Uterus (tissue), 4 donors: ENCODE results near the gene FUT8. TPM values are rescaled to one million over a fixed set of nuclear protein-coding genes. Genes with fewer than 3 reads are reported as not detected.

ENCODE experiments used
- DNase-seq, 2 donors: peaks; one replicate each; pipeline ENCODE4 v3.0.0-alpha.2; 2019 to 2020
- H3K27ac ChIP-seq, 2 donors: fragments of 200-600 bp; sonication (generic); 1 replicate in 1 of 2; 2 replicates in 1 of 2; pipeline ENCODE4 v1.5.1; 2016 to 2018
- H3K27me3 ChIP-seq, 2 donors: fragments of 200-600 bp; sonication (generic); one replicate each; pipeline ENCODE4 v1.5.1; 2018 to 2019; ENCODE audit warnings: control low read depth in 1 of 2
- H3K36me3 ChIP-seq, 2 donors: fragments of 200-600 bp; sonication (generic); one replicate each; pipeline ENCODE4 v1.5.1; 2019; ENCODE audit warnings: control low read depth in 1 of 2
- H3K4me1 ChIP-seq, 2 donors: fragments of 200-600 bp; sonication (generic); one replicate each; pipeline ENCODE4 v1.5.1; 2018 to 2019; ENCODE audit warnings: control low read depth in 1 of 2
- H3K4me3 ChIP-seq, 2 donors: fragments of 200-600 bp; sonication (generic); 1 replicate in 1 of 2; 2 replicates in 1 of 2; pipeline ENCODE4 v1.5.1; 2018 to 2019; ENCODE audit warnings: mild to moderate bottlenecking in 1 of 2
- H3K9me3 ChIP-seq, 2 donors: fragments of 200-600 bp; sonication (generic); one replicate each; pipeline ENCODE4 v1.5.1; 2019; ENCODE audit warnings: control low read depth in 1 of 2
- POLR2A ChIP-seq, 2 donors: fragments of 450-650 bp; IDR thresholded peaks; one replicate each; pipeline ENCODE4 v1.6.1; 2016; ENCODE audit warnings: antibody characterized with exemption in 2 of 2, mild to moderate bottlenecking in 1 of 2, moderate library complexity in 1 of 2
- intact Hi-C: fragments of 100-400 bp; cut with DNase I; formaldehyde crosslinking; loops from one replicate; pipeline ENCODE4 v1.15.1; 2023; ENCODE audit warnings: low total_unique reads
- total RNA-seq, 4 donors: library from RNA; depleted of rRNA in 3 of 4; stranded (reverse); fragments of >200 nt in 3 of 4; gene quantifications; one replicate each; pipeline versions ENCODE4 v1.1.0 to v1.2.4, GENCODE V29; 2014 to 2023
- TF ChIP-seq, protein P1 (sequence below), 4 experiments: fragments of 200-600 bp in 2 of 4; fragments of 450-650 bp in 2 of 4; sonication (generic) in 2 of 4; IDR thresholded peaks; one replicate each; pipeline ENCODE4 v1.5.1; 2016 to 2019; ENCODE audit warnings: antibody characterized with exemption in 4 of 4, mild to moderate bottlenecking in 2 of 4, moderate library complexity in 1 of 4
- donor health status: DM: yes; HTN: yes; CAD: no.

The FUT8 gene
- total RNA-seq, 4 donors from 2014 or later = 39.2 to 57.6 (median 51.8) TPM

DNA sequence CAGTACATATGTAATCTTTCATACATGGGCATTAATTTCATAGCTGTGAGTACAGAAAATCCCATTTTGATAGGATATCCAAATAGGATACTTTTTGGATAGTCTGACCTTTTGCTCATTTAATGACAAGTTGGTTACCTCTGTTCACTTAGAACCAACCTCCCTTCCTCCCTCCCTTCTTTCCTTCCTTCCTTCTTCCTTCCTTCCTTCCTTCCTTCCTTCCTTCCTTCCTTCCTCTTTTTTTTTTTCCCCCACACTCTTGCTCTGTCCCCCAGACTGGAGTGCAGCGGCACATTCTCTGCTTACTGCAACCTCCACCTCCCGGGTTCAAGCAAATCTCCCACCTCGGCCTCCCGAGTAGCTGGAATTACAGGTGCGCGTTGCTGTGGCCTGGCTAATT, 162.9 kb downstream of the FUT8 start:
- no peak overlapping the region for H3K27ac ChIP-seq
- TF ChIP-seq, protein P1, sequence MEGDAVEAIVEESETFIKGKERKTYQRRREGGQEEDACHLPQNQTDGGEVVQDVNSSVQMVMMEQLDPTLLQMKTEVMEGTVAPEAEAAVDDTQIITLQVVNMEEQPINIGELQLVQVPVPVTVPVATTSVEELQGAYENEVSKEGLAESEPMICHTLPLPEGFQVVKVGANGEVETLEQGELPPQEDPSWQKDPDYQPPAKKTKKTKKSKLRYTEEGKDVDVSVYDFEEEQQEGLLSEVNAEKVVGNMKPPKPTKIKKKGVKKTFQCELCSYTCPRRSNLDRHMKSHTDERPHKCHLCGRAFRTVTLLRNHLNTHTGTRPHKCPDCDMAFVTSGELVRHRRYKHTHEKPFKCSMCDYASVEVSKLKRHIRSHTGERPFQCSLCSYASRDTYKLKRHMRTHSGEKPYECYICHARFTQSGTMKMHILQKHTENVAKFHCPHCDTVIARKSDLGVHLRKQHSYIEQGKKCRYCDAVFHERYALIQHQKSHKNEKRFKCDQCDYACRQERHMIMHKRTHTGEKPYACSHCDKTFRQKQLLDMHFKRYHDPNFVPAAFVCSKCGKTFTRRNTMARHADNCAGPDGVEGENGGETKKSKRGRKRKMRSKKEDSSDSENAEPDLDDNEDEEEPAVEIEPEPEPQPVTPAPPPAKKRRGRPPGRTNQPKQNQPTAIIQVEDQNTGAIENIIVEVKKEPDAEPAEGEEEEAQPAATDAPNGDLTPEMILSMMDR (IDR thresholded peaks at IDR 0.05) = no peak
- TF ChIP-seq POLR2A (IDR thresholded peaks at IDR 0.05) = no peak
- no peak for DNase-seq
- intact Hi-C loops = no loop called here
- H3K4me3 ChIP-seq = no peak overlapping the region
- no peaks in the 10 kb centered on the region for H3K4me1 ChIP-seq
- no peaks in the 10 kb centered on the region for H3K9me3 ChIP-seq
- no peaks in the 10 kb centered on the region for H3K27me3 ChIP-seq
- H3K36me3 ChIP-seq = no peaks in the 10 kb centered on the region

DNA sequence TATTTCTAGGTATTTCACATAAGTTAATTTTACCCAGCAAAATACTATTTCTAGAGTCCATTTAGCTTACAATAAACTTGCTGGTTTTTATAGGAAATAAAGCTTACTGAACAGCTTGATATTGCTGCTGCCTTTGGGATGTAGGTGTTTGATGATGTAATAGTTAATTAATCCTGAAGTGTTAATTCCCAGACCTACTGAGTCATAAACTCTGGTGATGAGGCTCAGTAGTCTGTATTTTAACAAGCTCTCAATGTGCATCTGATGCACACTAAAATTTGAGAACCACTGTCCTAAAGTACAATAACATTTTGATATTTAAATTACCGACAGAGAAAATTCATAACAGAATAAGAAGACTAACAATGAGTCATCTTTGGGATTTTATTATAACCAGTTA, 168.4 kb downstream of the FUT8 start:
- no peaks in the 10 kb centered on the region for H3K4me1 ChIP-seq
- H3K36me3 ChIP-seq = no peaks in the 10 kb centered on the region
- TF ChIP-seq POLR2A (IDR thresholded peaks at IDR 0.05) = no peak
- TF ChIP-seq, protein P1 (IDR thresholded peaks at IDR 0.05) = no peak
- no peak overlapping the region for H3K4me3 ChIP-seq
- intact Hi-C loops = no loop called here
- no peak overlapping the region for H3K27ac ChIP-seq
- H3K9me3 ChIP-seq = no peaks in the 10 kb centered on the region
- no peak for DNase-seq
- H3K27me3 ChIP-seq = no peaks in the 10 kb centered on the region

DNA sequence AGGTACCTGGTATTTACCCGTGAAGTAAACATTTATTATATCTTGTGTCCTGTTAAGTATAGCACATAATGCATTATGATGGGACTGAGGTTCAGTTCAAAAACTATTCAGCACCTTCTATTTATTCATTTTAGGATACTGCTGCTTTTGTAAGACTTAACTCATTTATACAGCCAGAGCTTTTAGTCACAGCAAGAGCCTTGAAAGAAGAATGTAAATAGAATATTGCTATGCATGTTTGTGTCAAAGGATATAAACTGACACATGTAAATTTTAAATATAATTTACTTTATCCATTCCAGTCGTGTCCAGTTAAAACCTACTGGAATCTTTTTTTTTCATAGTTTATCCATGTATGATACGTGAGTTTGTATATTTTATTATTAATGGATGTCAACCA, 168.8 kb downstream of the FUT8 start:
- no peak for DNase-seq
- TF ChIP-seq, protein P1 (IDR thresholded peaks at IDR 0.05) = no peak
- no peak overlapping the region for H3K27ac ChIP-seq
- no peaks in the 10 kb centered on the region for H3K27me3 ChIP-seq
- no peaks in the 10 kb centered on the region for H3K36me3 ChIP-seq
- H3K4me3 ChIP-seq = no peak overlapping the region
- no peaks in the 10 kb centered on the region for H3K9me3 ChIP-seq
- intact Hi-C loops = no loop called here
- H3K4me1 ChIP-seq = no peaks in the 10 kb centered on the region

DNA sequence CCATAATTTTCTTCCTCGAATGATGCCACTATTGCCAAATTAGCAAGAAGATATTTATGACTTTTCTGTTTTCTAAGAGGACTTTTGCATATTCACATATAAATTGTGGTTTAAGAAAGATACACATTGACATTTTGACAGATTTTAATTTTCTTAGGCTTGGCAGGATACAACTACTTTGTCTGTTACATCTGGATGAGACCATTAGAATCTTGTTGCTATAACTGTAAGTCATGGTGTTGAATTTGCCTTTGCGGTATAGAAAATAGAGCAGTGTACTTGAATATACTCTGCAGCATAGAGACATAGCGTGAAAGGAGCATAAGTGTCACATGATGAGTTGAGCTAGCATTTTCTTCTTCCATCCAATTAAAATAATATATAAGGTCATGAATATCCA, 169.3 kb downstream of the FUT8 start:
- Histone ChIP-seq H3K36me3 (no peaks in the 10 kb centered on the region), H3K4me3 (no peak overlapping the region), H3K4me1 (no peaks in the 10 kb centered on the region), H3K27ac (no peak overlapping the region), H3K27me3 (no peaks in the 10 kb centered on the region), H3K9me3 (no peaks in the 10 kb centered on the region)
- DNase-seq = no peak
- TF ChIP-seq, protein P1 (IDR thresholded peaks at IDR 0.05) = no peak
- TF ChIP-seq POLR2A (IDR thresholded peaks at IDR 0.05) = no peak
- intact Hi-C loops = no loop called here

DNA sequence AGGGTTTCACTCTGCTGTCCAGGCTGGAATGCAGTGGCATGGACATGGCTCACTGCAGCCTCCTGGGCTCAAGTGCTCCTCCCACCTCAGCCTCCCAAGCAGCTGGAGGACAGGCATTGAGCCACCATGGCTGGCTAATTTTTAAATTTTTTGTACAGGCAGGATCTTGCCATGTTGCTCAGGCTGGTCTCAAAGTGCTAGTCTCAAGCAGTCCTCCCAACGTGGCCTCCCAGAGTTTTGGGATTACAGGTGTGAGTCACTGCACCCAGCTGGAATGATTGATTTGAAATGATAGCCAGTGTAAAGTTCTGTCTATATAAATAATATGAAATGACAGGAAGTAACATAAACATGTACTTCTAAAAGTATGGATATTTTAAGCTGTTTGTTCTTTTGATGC, 172.7 kb downstream of the FUT8 start:
- TF ChIP-seq POLR2A (IDR thresholded peaks at IDR 0.05) = no peak
- TF ChIP-seq, protein P1 (IDR thresholded peaks at IDR 0.05) = no peak
- intact Hi-C loops = no loop called here
- DNase-seq = no peak

More for the DNA sequence above, 172.7 kb downstream of the FUT8 start:
- no peaks in the 10 kb centered on the region for H3K4me1 ChIP-seq
- H3K27me3 ChIP-seq = no peaks in the 10 kb centered on the region
- no peaks in the 10 kb centered on the region for H3K36me3 ChIP-seq
- H3K4me3 ChIP-seq = no peak overlapping the region
- no peak overlapping the region for H3K27ac ChIP-seq
- no peaks in the 10 kb centered on the region for H3K9me3 ChIP-seq
